ENCODE results near the gene RING1. TPM values are rescaled to one million over a fixed set of nuclear protein-coding genes. Genes with fewer than 3 reads are reported as not detected.

The RING1 gene
- total and polyA plus RNA-seq, 2 experiments from 2014 or later = 25.6 to 32.5 TPM

DNA sequence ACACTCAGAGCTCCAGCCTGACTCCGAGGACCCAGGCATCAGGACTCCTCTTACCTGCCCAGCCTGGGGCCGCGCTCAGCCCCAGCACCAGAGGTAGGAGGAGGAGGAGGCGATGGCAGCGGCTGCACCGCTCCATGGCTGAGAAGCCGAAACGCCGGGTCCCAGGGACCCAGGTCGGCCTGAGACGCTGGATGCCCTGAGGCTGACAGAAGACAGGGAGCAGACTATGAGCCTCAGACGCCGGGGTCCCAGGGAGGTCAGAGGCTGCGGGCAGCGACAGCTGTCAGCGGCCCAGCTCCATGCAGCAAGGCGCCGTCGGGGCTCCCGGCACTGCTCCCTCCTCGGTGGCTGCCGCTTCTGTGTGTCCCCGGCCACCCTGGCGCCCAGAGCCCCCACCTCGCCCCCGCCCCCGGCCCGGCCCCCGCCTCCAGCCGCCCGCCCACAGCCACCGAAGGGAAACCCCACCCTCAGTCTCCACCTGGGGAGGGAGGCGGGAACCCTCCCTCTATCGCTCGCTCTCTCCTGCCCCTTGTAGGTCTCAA is 16.1 kb upstream of the RING1 start, which contains the start of gene COL11A2:
TSS of gene COL11A2 (minus strand) at position 363 of the 542 bp plus-strand sequence. CDS start at position 136, 227 bp downstream.
- TF ChIP-seq EZH2phosphoT487 (IDR thresholded peaks at IDR 0.05; ENCODE audit: low read depth, severe bottlenecking, unreplicated experiment) = no peak
- TF ChIP-seq EZH2 (IDR thresholded peaks at IDR 0.05; ENCODE audit: borderline replicate concordance) = no peak
- TF ChIP-seq, protein P1, sequence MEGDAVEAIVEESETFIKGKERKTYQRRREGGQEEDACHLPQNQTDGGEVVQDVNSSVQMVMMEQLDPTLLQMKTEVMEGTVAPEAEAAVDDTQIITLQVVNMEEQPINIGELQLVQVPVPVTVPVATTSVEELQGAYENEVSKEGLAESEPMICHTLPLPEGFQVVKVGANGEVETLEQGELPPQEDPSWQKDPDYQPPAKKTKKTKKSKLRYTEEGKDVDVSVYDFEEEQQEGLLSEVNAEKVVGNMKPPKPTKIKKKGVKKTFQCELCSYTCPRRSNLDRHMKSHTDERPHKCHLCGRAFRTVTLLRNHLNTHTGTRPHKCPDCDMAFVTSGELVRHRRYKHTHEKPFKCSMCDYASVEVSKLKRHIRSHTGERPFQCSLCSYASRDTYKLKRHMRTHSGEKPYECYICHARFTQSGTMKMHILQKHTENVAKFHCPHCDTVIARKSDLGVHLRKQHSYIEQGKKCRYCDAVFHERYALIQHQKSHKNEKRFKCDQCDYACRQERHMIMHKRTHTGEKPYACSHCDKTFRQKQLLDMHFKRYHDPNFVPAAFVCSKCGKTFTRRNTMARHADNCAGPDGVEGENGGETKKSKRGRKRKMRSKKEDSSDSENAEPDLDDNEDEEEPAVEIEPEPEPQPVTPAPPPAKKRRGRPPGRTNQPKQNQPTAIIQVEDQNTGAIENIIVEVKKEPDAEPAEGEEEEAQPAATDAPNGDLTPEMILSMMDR (IDR thresholded peaks at IDR 0.05; ENCODE audit: poor library complexity) = no peak
- H2AFZ ChIP-seq = peak within 1 kb of the TSS; percentile 49
- no peak within 1 kb of the TSS for H3K27ac ChIP-seq
- peaks cover 5% of the 10 kb centered on the region for H4K20me1 ChIP-seq (ENCODE audit: insufficient read depth, poor library complexity, severe bottlenecking)
- H3K9me3 ChIP-seq (ENCODE audit: low read depth) = no peaks in the 10 kb centered on the region
- H3K27me3 ChIP-seq = peaks cover 20% of the 10 kb centered on the region
- DNase-seq (ENCODE audit: low spot score) = no peak
- H3K4me1 ChIP-seq (ENCODE audit: insufficient read depth) = peaks cover 13% of the 10 kb centered on the region
- peak within 1 kb of the TSS; percentile 23 for H3K4me3 ChIP-seq
- WGBS (ENCODE audit: low lambda C conversion rate, missing lambda C conversion rate) = 34% methylated on average over 10 of the region's 35 CpGs
- H3K9me2 ChIP-seq (replicated peaks; ENCODE audit: insufficient read depth) = no peaks in the 10 kb centered on the region
- H3K36me3 ChIP-seq (replicated peaks; ENCODE audit: insufficient read depth, low read depth) = no peaks in the 10 kb centered on the region
- peak within 1 kb of the TSS; percentile 93 for H3K4me2 ChIP-seq
- peaks cover 8% of the 10 kb centered on the region for H3K79me2 ChIP-seq

DNA sequence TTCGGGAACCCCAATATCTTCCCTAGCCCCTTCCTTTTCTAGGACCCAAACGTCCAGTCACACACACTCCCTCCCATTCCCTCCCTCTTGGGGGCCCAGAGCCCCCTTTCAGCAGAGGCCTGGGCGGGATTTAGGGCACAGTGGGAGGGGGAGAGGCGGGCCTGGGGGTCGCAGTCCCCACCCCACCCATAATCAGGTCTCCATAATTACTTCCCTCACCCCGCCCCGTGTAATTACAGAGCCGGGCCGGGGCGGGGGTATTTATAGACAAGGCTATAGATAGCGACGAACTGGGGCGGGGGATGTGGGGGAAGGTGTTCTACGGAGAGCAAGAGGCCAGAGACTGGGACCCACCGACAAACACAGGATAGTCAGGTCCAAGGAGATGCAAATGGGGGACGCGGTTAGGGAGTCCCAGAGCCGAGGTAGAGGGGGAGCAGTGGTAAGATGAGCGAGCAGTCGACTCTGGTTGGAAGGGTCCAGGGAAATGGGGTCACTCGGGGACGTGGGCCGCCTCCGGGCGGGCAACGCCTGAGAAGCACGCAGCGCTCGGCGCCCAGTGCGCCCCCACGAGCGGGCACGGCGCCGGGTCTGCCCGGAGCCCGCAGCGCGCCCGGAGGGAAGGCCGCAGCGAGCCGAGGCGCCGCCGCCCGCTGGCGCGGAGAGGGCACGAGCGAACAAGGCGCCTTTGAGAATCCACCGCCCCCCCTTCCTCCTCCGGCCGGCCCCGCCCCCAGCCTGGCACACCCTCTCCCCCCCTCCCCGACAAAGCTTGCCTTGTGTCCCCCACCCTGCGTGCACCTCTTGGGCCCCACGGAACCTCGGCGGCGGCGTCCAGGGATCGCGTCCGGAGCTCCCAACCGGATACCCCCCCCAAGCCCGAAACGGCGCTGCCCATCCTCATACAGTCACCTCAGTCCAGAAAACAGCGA is 15.4 kb upstream of the RING1 start:
- peaks cover 13% of the 10 kb centered on the region for H3K4me1 ChIP-seq (ENCODE audit: insufficient read depth)
- H3K27ac ChIP-seq = peak overlapping the region; percentile 37
- H3K4me2 ChIP-seq = peak overlapping the region; percentile 93
- peak overlapping the region; percentile 23 for H3K4me3 ChIP-seq
- peaks cover 11% of the 10 kb centered on the region for H3K79me2 ChIP-seq
- no peaks in the 10 kb centered on the region for H3K36me3 ChIP-seq (replicated peaks; ENCODE audit: insufficient read depth, low read depth)
- no peaks in the 10 kb centered on the region for H3K9me3 ChIP-seq (ENCODE audit: low read depth)
- peak overlapping the region; percentile 49 for H2AFZ ChIP-seq
- H3K9me2 ChIP-seq (replicated peaks; ENCODE audit: insufficient read depth) = no peaks in the 10 kb centered on the region
- peaks cover 20% of the 10 kb centered on the region for H3K27me3 ChIP-seq
- H4K20me1 ChIP-seq (ENCODE audit: insufficient read depth, poor library complexity, severe bottlenecking) = peaks cover 10% of the 10 kb centered on the region
- TF ChIP-seq EZH2phosphoT487 (IDR thresholded peaks at IDR 0.05; ENCODE audit: low read depth, severe bottlenecking, unreplicated experiment) = no peak
- TF ChIP-seq, protein P1 (IDR thresholded peaks at IDR 0.05; ENCODE audit: poor library complexity) = no peak
- TF ChIP-seq EZH2 (IDR thresholded peaks at IDR 0.05; ENCODE audit: borderline replicate concordance) = peak; percentile 47
- 7% methylated on average over 46 of the region's 72 CpGs for WGBS (ENCODE audit: low lambda C conversion rate, missing lambda C conversion rate)
- peak; percentile 56 for DNase-seq (ENCODE audit: low spot score)

DNA sequence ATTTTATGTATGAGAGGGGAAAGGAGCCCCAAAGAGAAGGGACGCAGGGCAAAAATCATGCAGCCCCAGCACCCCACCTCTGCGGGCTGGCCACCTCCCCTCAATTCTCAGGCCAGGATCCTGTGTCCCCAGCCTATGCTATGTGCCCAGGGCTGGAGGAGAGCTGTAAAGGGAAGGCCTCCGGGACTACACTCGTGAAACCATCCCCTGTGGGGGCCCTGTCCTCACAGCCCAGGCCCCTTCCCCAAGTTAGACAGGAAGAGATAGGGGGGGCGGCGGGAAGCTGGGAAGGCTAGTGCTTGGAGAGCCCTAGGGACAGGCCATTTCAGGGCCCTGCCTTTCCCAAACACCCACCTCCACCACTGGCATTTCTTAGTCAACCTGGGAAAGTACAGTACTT is 14.7 kb upstream of the RING1 start:
- DNase-seq (ENCODE audit: low spot score) = no peak
- Histone ChIP-seq H3K9me2 (replicated peaks; ENCODE audit: insufficient read depth) (no peaks in the 10 kb centered on the region), H3K4me3 (no peak overlapping the region), H3K4me2 (peak overlapping the region; percentile 93), H3K36me3 (replicated peaks; ENCODE audit: insufficient read depth, low read depth) (no peaks in the 10 kb centered on the region), H3K79me2 (peaks cover 16% of the 10 kb centered on the region), H3K4me1 (ENCODE audit: insufficient read depth) (peaks cover 13% of the 10 kb centered on the region), H4K20me1 (ENCODE audit: insufficient read depth, poor library complexity, severe bottlenecking) (peaks cover 16% of the 10 kb centered on the region), H2AFZ (no peak overlapping the region), H3K9me3 (ENCODE audit: low read depth) (no peaks in the 10 kb centered on the region), H3K27ac (peak overlapping the region; percentile 37), H3K27me3 (peaks cover 20% of the 10 kb centered on the region)
- 75% methylated on average over 6 of the region's 6 CpGs for WGBS (ENCODE audit: low lambda C conversion rate, missing lambda C conversion rate)
- TF ChIP-seq EZH2 (IDR thresholded peaks at IDR 0.05; ENCODE audit: borderline replicate concordance) = no peak
- TF ChIP-seq EZH2phosphoT487 (IDR thresholded peaks at IDR 0.05; ENCODE audit: low read depth, severe bottlenecking, unreplicated experiment) = no peak
- TF ChIP-seq, protein P1 (IDR thresholded peaks at IDR 0.05; ENCODE audit: poor library complexity) = no peak
